GM23338 (cell line): ENCODE results near the gene SLC25A12. TPM values are rescaled to one million over a fixed set of nuclear protein-coding genes. Genes with fewer than 3 reads are reported as not detected.

Experiments
- ATAC-seq: fragments of 200-7000 bp; cut with Tn5 transposase; 3 replicates; pipeline ENCODE4 v1.9.1; 2020
- DNase-seq: peaks from one replicate; pipeline ENCODE4 v3.0.0-alpha.2; 2015; ENCODE audit warnings: low spot score
- H2AFZ ChIP-seq: fragments of 200-600 bp; sonication (generic); 2 replicates; pipeline ENCODE4 v1.8.0; 2016; ENCODE audit warnings: antibody characterized with exemption, mild to moderate bottlenecking, moderate library complexity
- H3F3A ChIP-seq: fragments of 200-600 bp; sonication (generic); replicated peaks from 2 replicates; pipeline ENCODE4 v1.8.0; 2017; ENCODE audit warnings: antibody characterized with exemption, mixed run types, low read depth
- H3K27ac ChIP-seq: fragments of 200-600 bp; sonication (generic); 2 replicates; pipeline ENCODE4 v1.6.1; 2016; ENCODE audit warnings: low read depth
- H3K27me3 ChIP-seq: fragments of 200-600 bp; sonication (generic); 2 replicates; pipeline ENCODE4 v1.8.0; 2016; ENCODE audit warnings: mild to moderate bottlenecking, mixed run types, moderate library complexity; ENCODE audit not compliant: insufficient read depth
- H3K36me3 ChIP-seq: fragments of 200-600 bp; sonication (generic); 2 replicates; pipeline ENCODE4 v1.8.0; 2016; ENCODE audit warnings: mild to moderate bottlenecking; ENCODE audit not compliant: insufficient read depth
- H3K4me1 ChIP-seq: fragments of 200-600 bp; sonication (generic); 2 replicates; pipeline ENCODE4 v1.8.0; 2016; ENCODE audit warnings: mild to moderate bottlenecking, moderate library complexity; ENCODE audit not compliant: insufficient read depth
- H3K4me2 ChIP-seq: fragments of 200-600 bp; sonication (generic); 2 replicates; pipeline ENCODE4 v1.7.1; 2017; ENCODE audit warnings: mixed run types
- H3K4me3 ChIP-seq: fragments of 200-600 bp; sonication (generic); 2 replicates; pipeline ENCODE4 v1.6.1; 2016; ENCODE audit warnings: mixed run types
- H3K79me2 ChIP-seq: fragments of 200-600 bp; sonication (generic); replicated peaks from 2 replicates; pipeline ENCODE4 v1.8.0; 2017; ENCODE audit warnings: mild to moderate bottlenecking; ENCODE audit not compliant: insufficient read depth
- H3K9me2 ChIP-seq: fragments of 200-600 bp; sonication (generic); 2 replicates; pipeline ENCODE4 v1.8.0; 2017; ENCODE audit not compliant: insufficient read depth
- H4K20me1 ChIP-seq: fragments of 200-600 bp; sonication (generic); replicated peaks from 2 replicates; pipeline ENCODE4 v1.8.0; 2017; ENCODE audit warnings: mild to moderate bottlenecking; ENCODE audit not compliant: insufficient read depth
- H3K27ac Mint-ChIP-seq: 2 replicates; pipeline ENCODE4 v1.8.0; 2020; ENCODE audit warnings: inconsistent platforms, mild to moderate bottlenecking, moderate library complexity, mixed read lengths
- H3K27me3 Mint-ChIP-seq: 3 replicates; pipeline ENCODE4 v1.8.0; 2022; ENCODE audit warnings: low read depth, mild to moderate bottlenecking, moderate library complexity, mixed read lengths, inconsistent platforms; ENCODE audit not compliant: insufficient read depth, poor library complexity
- H3K36me3 Mint-ChIP-seq: 3 replicates; pipeline ENCODE4 v1.8.0; 2021; ENCODE audit warnings: low read depth, mild to moderate bottlenecking, inconsistent platforms, moderate library complexity, mixed read lengths
- H3K4me1 Mint-ChIP-seq: 3 replicates; pipeline ENCODE4 v1.8.0; 2020; ENCODE audit warnings: mild to moderate bottlenecking, inconsistent platforms, mixed read lengths
- H3K4me3 Mint-ChIP-seq: 3 replicates; pipeline ENCODE4 v1.8.0; 2021; ENCODE audit warnings: moderate library complexity, mild to moderate bottlenecking, inconsistent platforms, mixed read lengths
- H3K9me3 Mint-ChIP-seq: 3 replicates; pipeline ENCODE4 v1.8.0; 2020; ENCODE audit warnings: moderate library complexity, mild to moderate bottlenecking, inconsistent platforms, mixed read lengths
- CREB1 ChIP-seq: fragments of 250-450 bp; sonication (Bioruptor Pico); IDR thresholded peaks from 2 replicates; pipeline ENCODE4 v1.5.0; 2020; ENCODE audit warnings: low read depth, mild to moderate bottlenecking, moderate library complexity
- EZH2phosphoT487 ChIP-seq: fragments of 200-600 bp; sonication (generic); IDR thresholded peaks from one replicate; pipeline ENCODE4 v1.8.1; 2018; ENCODE audit warnings: antibody characterized with exemption; ENCODE audit not compliant: unreplicated experiment
- POLR2AphosphoS5 ChIP-seq: IDR thresholded peaks from 2 replicates; pipeline ENCODE4 v1.6.1; 2016; ENCODE audit warnings: antibody characterized with exemption, low read depth
- STAT1 ChIP-seq: IDR thresholded peaks from one replicate; pipeline ENCODE4 v1.6.1; 2016; ENCODE audit warnings: antibody characterized with exemption; ENCODE audit not compliant: unreplicated experiment
- polyA plus RNA-seq: library from polyadenylated mRNA; unstranded; fragments of >200 nt; fragmentation: Nextera tagmentation; extraction: Ambion mirVana; gene quantifications from 2 replicates; pipeline ENCODE4 v1.2.1, GENCODE V29; 2016
- total RNA-seq: library from RNA; depleted of rRNA; stranded (reverse); fragments of >200 nt; shearing (Covaris generic); gene quantifications from 2 replicates; pipeline ENCODE4 v1.2.3, GENCODE V29; 2014
- TF ChIP-seq, protein P1 (sequence below): fragments of 250-450 bp; sonication (Bioruptor Pico); IDR thresholded peaks from 2 replicates; pipeline ENCODE4 v1.5.0; 2020; ENCODE audit warnings: mild to moderate bottlenecking, moderate library complexity
- TF ChIP-seq, protein P2 (sequence below): IDR thresholded peaks from one replicate; pipeline ENCODE4 v1.6.1; 2018; ENCODE audit warnings: antibody characterized with exemption; ENCODE audit not compliant: unreplicated experiment

The SLC25A12 gene
- total and polyA plus RNA-seq, 2 experiments from 2014 or later: 4.8 to 14.8 TPM

DNA sequence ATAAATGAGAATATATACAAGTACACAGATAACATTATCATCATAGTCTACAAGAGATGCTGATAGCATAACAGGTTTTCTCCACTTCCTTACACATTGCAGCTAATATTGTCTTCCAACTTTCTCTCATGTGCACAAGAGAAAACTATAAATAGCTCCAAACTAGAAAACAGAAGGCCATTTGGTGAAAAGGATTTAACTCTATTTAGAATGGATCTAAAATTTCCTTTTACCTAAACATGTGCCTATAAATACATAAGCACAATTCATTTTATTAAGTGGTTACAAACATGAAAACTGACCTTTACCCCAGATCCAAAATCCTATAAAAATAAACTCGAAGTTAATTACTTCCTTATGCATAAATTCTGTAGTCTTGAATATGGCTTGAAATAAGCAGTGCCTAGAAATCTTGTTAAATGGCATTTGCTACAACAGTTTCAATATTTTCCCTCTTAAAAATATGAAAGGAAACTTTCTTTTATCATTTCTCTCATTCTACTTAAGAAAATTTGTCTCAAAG lies 41.6 kb downstream of the SLC25A12 start:
- Histone ChIP-seq H3K27me3 (no peaks in the 10 kb centered on the region), H3K4me1 (no peaks in the 10 kb centered on the region), H4K20me1 (0 out of 2 replicates have a peak, but pooled peaks cover 2% of the 10 kb centered on the region), H3K4me3 (no peak overlapping the region), H3F3A (no peaks in the 10 kb centered on the region), H3K27ac (no peak overlapping the region), H3K79me2 (no peaks in the 10 kb centered on the region), H2AFZ (no peak overlapping the region), H3K36me3 (no peaks in the 10 kb centered on the region), H3K4me2 (no peak overlapping the region), H3K9me2 (0 out of 2 replicates have a peak, but pooled peaks cover 5% of the 10 kb centered on the region)
- Mint-ChIP-seq H3K9me3 (no peaks in the 10 kb centered on the region), H3K27me3 (peaks cover 3% of the 10 kb centered on the region), H3K4me3 (no peak overlapping the region), H3K4me1 (no peaks in the 10 kb centered on the region), H3K36me3 (peaks cover 4% of the 10 kb centered on the region; the same call in 2 of the 3 replicates), H3K27ac (no peak overlapping the region)
- DNase-seq: no peak
- no peak for ATAC-seq
- no peak for TF ChIP-seq STAT1
- TF ChIP-seq, protein P1, sequence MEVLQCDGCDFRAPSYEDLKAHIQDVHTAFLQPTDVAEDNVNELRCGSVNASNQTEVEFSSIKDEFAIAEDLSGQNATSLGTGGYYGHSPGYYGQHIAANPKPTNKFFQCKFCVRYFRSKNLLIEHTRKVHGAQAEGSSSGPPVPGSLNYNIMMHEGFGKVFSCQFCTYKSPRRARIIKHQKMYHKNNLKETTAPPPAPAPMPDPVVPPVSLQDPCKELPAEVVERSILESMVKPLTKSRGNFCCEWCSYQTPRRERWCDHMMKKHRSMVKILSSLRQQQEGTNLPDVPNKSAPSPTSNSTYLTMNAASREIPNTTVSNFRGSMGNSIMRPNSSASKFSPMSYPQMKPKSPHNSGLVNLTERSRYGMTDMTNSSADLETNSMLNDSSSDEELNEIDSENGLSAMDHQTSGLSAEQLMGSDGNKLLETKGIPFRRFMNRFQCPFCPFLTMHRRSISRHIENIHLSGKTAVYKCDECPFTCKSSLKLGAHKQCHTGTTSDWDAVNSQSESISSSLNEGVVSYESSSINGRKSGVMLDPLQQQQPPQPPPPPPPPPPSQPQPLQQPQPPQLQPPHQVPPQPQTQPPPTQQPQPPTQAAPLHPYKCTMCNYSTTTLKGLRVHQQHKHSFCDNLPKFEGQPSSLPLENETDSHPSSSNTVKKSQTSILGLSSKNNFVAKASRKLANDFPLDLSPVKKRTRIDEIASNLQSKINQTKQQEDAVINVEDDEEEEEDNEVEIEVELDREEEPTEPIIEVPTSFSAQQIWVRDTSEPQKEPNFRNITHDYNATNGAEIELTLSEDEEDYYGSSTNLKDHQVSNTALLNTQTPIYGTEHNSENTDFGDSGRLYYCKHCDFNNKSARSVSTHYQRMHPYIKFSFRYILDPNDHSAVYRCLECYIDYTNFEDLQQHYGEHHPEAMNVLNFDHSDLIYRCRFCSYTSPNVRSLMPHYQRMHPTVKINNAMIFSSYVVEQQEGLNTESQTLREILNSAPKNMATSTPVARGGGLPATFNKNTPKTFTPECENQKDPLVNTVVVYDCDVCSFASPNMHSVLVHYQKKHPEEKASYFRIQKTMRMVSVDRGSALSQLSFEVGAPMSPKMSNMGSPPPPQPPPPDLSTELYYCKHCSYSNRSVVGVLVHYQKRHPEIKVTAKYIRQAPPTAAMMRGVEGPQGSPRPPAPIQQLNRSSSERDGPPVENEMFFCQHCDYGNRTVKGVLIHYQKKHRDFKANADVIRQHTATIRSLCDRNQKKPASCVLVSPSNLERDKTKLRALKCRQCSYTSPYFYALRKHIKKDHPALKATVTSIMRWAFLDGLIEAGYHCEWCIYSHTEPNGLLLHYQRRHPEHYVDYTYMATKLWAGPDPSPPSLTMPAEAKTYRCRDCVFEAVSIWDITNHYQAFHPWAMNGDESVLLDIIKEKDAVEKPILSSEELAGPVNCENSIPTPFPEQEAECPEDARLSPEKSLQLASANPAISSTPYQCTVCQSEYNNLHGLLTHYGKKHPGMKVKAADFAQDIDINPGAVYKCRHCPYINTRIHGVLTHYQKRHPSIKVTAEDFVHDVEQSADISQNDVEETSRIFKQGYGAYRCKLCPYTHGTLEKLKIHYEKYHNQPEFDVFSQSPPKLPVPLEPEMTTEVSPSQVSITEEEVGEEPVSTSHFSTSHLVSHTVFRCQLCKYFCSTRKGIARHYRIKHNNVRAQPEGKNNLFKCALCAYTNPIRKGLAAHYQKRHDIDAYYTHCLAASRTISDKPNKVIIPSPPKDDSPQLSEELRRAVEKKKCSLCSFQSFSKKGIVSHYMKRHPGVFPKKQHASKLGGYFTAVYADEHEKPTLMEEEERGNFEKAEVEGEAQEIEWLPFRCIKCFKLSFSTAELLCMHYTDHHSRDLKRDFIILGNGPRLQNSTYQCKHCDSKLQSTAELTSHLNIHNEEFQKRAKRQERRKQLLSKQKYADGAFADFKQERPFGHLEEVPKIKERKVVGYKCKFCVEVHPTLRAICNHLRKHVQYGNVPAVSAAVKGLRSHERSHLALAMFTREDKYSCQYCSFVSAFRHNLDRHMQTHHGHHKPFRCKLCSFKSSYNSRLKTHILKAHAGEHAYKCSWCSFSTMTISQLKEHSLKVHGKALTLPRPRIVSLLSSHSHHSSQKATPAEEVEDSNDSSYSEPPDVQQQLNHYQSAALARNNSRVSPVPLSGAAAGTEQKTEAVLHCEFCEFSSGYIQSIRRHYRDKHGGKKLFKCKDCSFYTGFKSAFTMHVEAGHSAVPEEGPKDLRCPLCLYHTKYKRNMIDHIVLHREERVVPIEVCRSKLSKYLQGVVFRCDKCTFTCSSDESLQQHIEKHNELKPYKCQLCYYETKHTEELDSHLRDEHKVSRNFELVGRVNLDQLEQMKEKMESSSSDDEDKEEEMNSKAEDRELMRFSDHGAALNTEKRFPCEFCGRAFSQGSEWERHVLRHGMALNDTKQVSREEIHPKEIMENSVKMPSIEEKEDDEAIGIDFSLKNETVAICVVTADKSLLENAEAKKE (CRISPR knock-in tag): no peak
- TF ChIP-seq CREB1 (CRISPR knock-in tag): no peak
- no peak for TF ChIP-seq POLR2AphosphoS5
- TF ChIP-seq, protein P2, sequence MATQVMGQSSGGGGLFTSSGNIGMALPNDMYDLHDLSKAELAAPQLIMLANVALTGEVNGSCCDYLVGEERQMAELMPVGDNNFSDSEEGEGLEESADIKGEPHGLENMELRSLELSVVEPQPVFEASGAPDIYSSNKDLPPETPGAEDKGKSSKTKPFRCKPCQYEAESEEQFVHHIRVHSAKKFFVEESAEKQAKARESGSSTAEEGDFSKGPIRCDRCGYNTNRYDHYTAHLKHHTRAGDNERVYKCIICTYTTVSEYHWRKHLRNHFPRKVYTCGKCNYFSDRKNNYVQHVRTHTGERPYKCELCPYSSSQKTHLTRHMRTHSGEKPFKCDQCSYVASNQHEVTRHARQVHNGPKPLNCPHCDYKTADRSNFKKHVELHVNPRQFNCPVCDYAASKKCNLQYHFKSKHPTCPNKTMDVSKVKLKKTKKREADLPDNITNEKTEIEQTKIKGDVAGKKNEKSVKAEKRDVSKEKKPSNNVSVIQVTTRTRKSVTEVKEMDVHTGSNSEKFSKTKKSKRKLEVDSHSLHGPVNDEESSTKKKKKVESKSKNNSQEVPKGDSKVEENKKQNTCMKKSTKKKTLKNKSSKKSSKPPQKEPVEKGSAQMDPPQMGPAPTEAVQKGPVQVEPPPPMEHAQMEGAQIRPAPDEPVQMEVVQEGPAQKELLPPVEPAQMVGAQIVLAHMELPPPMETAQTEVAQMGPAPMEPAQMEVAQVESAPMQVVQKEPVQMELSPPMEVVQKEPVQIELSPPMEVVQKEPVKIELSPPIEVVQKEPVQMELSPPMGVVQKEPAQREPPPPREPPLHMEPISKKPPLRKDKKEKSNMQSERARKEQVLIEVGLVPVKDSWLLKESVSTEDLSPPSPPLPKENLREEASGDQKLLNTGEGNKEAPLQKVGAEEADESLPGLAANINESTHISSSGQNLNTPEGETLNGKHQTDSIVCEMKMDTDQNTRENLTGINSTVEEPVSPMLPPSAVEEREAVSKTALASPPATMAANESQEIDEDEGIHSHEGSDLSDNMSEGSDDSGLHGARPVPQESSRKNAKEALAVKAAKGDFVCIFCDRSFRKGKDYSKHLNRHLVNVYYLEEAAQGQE: no peak
- no peak for TF ChIP-seq EZH2phosphoT487
